IMR-90 (cell line): Measurements from ENCODE around the gene MICAL2. TPM values are rescaled to one million over a fixed set of nuclear protein-coding genes. Genes with fewer than 3 reads are reported as not detected.

Source experiments
- ATAC-seq: fragments of 200-7000 bp; cut with Tn5 transposase; 2 replicates; pipeline ENCODE4 v1.9.1; 2020; ENCODE audit warnings: low read depth, mild to moderate bottlenecking, moderate library complexity
- BruUV-seq: library from RNA; stranded (reverse); fragments of 400-500 nt; replicated peaks from 2 replicates; lab custom pipeline; 2021; lab: Mats Ljungman, UMichigan
- CTCF ChIA-PET: fragments of 300-600 bp; formaldehyde crosslinking; extraction: SDS; loops from one replicate; lab custom pipeline; 2021; ENCODE audit warnings: antibody characterized with exemption; lab: Yijun Ruan, JAX
- POLR2A ChIA-PET: fragments of 300-600 bp; sonication (Branson Sonifier 250); formaldehyde crosslinking; loops from one replicate; lab custom pipeline; 2022; ENCODE audit warnings: antibody characterized with exemption; ENCODE audit not compliant: unreplicated experiment; lab: Charles Lee
- DNase-seq: peaks from one replicate; pipeline ENCODE4 v3.0.0; 2013
- H2AFZ ChIP-seq: replicated peaks from 2 replicates; pipeline ENCODE3; 2013; ENCODE audit warnings: low read length, mild to moderate bottlenecking; ENCODE audit not compliant: poor library complexity
- H2AK5ac ChIP-seq: 2 replicates; pipeline ENCODE4 v1.6.1; 2013; ENCODE audit warnings: low read depth, low read length, inconsistent platforms
- H2AK9ac ChIP-seq: replicated peaks from 2 replicates; pipeline ENCODE3; 2013; ENCODE audit warnings: mild to moderate bottlenecking, low read depth, low read length, moderate library complexity; ENCODE audit not compliant: poor library complexity
- H2BK120ac ChIP-seq: 2 replicates; pipeline ENCODE4 v1.6.1; 2013; ENCODE audit warnings: low read depth, low read length, inconsistent platforms
- H2BK15ac ChIP-seq: 3 replicates; pipeline ENCODE4 v1.6.1; 2013; ENCODE audit warnings: low read depth, low read length, inconsistent platforms
- H2BK20ac ChIP-seq: 2 replicates; pipeline ENCODE4 v1.6.1; 2013; ENCODE audit warnings: low read depth, mild to moderate bottlenecking, inconsistent platforms, low read length, moderate library complexity
- H2BK5ac ChIP-seq: 2 replicates; pipeline ENCODE4 v1.6.1; 2013; ENCODE audit warnings: mild to moderate bottlenecking, low read depth, low read length, inconsistent platforms; ENCODE audit not compliant: poor library complexity, severe bottlenecking
- H3K14ac ChIP-seq: replicated peaks from 2 replicates; pipeline ENCODE4 v1.6.1; 2013; ENCODE audit warnings: low read depth, low read length, inconsistent platforms
- H3K18ac ChIP-seq: 2 replicates; pipeline ENCODE4 v1.6.1; 2013; ENCODE audit warnings: low read depth, low read length, control low read depth
- H3K23ac ChIP-seq: 2 replicates; pipeline ENCODE4 v1.6.1; 2013; ENCODE audit warnings: low read depth, low read length, inconsistent platforms
- H3K27ac ChIP-seq: 2 replicates; pipeline ENCODE4 v1.5.1; 2013; ENCODE audit warnings: mild to moderate bottlenecking, control low read depth, low read length; ENCODE audit not compliant: insufficient read depth
- H3K27me3 ChIP-seq: 2 replicates; pipeline ENCODE4 v1.6.1; 2013; ENCODE audit warnings: low read length; ENCODE audit not compliant: control insufficient read depth, insufficient read depth
- H3K36me3 ChIP-seq: 2 replicates; pipeline ENCODE4 v1.6.1; 2013; ENCODE audit warnings: low read length, mixed read lengths; ENCODE audit not compliant: control insufficient read depth, insufficient read depth
- H3K4ac ChIP-seq: 2 replicates; pipeline ENCODE4 v1.6.1; 2013; ENCODE audit warnings: low read depth, low read length, inconsistent platforms
- H3K4me1 ChIP-seq: 2 replicates; pipeline ENCODE4 v1.6.1; 2013; ENCODE audit warnings: low read length, mixed read lengths; ENCODE audit not compliant: control insufficient read depth, insufficient read depth
- H3K4me2 ChIP-seq: 2 replicates; pipeline ENCODE4 v1.6.1; 2013; ENCODE audit warnings: low read depth, mild to moderate bottlenecking, control low read depth, low read length, moderate library complexity
- H3K4me3 ChIP-seq: 2 replicates; pipeline ENCODE4 v1.5.1; 2013; ENCODE audit warnings: low read depth, mild to moderate bottlenecking, control low read depth, low read length, moderate library complexity; ENCODE audit not compliant: insufficient read depth
- H3K56ac ChIP-seq: 2 replicates; pipeline ENCODE4 v1.6.1; 2013; ENCODE audit warnings: low read length, inconsistent platforms; ENCODE audit not compliant: insufficient read depth; ENCODE audit errors: extremely low read depth
- H3K79me1 ChIP-seq, 2 experiments: 2 replicates each; pipeline ENCODE4 v1.6.1; 2013; ENCODE audit warnings: low read length in 2 of 2, inconsistent platforms in 1 of 2, low read depth in 1 of 2
- H3K9ac ChIP-seq: 2 replicates; pipeline ENCODE4 v1.6.1; 2013; ENCODE audit warnings: low read depth, low read length, control low read depth
- H3K9me1 ChIP-seq: 2 replicates; pipeline ENCODE4 v1.6.1; 2013; ENCODE audit warnings: low read length, inconsistent platforms; ENCODE audit not compliant: insufficient read depth
- H3K9me3 ChIP-seq: 2 replicates; pipeline ENCODE4 v1.6.1; 2013; ENCODE audit warnings: low read length; ENCODE audit not compliant: control insufficient read depth, insufficient read depth
- H4K20me1 ChIP-seq: 2 replicates; pipeline ENCODE4 v1.6.1; 2013; ENCODE audit warnings: low read length, inconsistent platforms; ENCODE audit not compliant: insufficient read depth
- H4K5ac ChIP-seq: 2 replicates; pipeline ENCODE4 v1.6.1; 2013; ENCODE audit warnings: mild to moderate bottlenecking, low read depth, low read length, control low read depth
- H4K8ac ChIP-seq, 2 experiments: 2 replicates each; pipeline ENCODE4 v1.6.1; 2013; ENCODE audit warnings: low read depth in 2 of 2, low read length in 2 of 2, control low read depth in 1 of 2, inconsistent platforms in 1 of 2
- H4K91ac ChIP-seq: 2 replicates; pipeline ENCODE4 v1.6.1; 2013; ENCODE audit warnings: low read depth, low read length, inconsistent platforms; ENCODE audit not compliant: insufficient read depth
- CEBPB ChIP-seq: IDR thresholded peaks from 2 replicates; pipeline ENCODE4 v1.6.1; 2012; ENCODE audit warnings: low read depth, low read length, improper control_type of control experiment
- FOS ChIP-seq: fragments of 150-350 bp; IDR thresholded peaks from 2 replicates; pipeline ENCODE4 v1.6.1; 2016; ENCODE audit warnings: low read depth, low read length
- NFE2L2 ChIP-seq: fragments of 150-350 bp; IDR thresholded peaks from 2 replicates; pipeline ENCODE4 v1.6.1; 2016; ENCODE audit warnings: low read depth, mild to moderate bottlenecking, low read length
- POLR2A ChIP-seq: IDR thresholded peaks from 2 replicates; pipeline ENCODE4 v1.6.1; 2012; ENCODE audit warnings: mild to moderate bottlenecking, low read depth, low read length
- RCOR1 ChIP-seq: IDR thresholded peaks from 2 replicates; pipeline ENCODE4 v1.6.1; 2012; ENCODE audit warnings: mild to moderate bottlenecking, low read length, improper control_type of control experiment; ENCODE audit not compliant: insufficient replicate concordance
- WGBS, 2 experiments: methylation state at CpG; one replicate each; pipeline versions ENCODE4 v1.1.5 to v1.1.7; 2013; ENCODE audit warnings: missing lambda C conversion rate in 2 of 2; ENCODE audit not compliant: insufficient read length in 1 of 2; ENCODE audit errors: extremely low coverage in 2 of 2; 5-methylcytosine and 5-hydroxymethylcytosine counted together
- dilution Hi-C: fragments of 300-500 bp; cut with HindIII; formaldehyde crosslinking; loops from one replicate; pipeline ENCODE4 v1.14.3; 2018; ENCODE audit warnings: low sequenced_read_pairs; ENCODE audit not compliant: unreplicated experiment
- in situ Hi-C: fragments of 300-500 bp; cut with MboI; formaldehyde crosslinking; loops from 3 replicates; pipeline ENCODE4 v1.14.3; 2019; ENCODE audit warnings: low sequenced_read_pairs, inconsistent platforms, mixed read lengths
- intact Hi-C: fragments of 100-400 bp; cut with micrococcal nuclease; formaldehyde crosslinking; loops from 2 replicates; pipeline ENCODE4 v1.10.0; 2022
- polyA plus RNA-seq, 3 experiments: library from polyadenylated mRNA; depleted of rRNA; stranded (reverse); fragments of >200 nt; gene quantifications; 2 replicates each; pipeline ENCODE4 v1.2.3, GENCODE V29; 2012; ENCODE audit warnings: low replicate concordance in 1 of 3
- total RNA-seq: library from RNA; depleted of rRNA; stranded (reverse); fragments of >200 nt; gene quantifications from 2 replicates; pipeline ENCODE4 v1.2.3, GENCODE V29; 2012

MICAL2 gene
- total and polyA plus RNA-seq, 2 of the 4 experiments (the other 2 are of a cell fraction), result 170 to 336 TPM

- Histone ChIP-seq H3K79me1 (peaks cover 26 to 74% of the 10 kb centered on the region in 2 experiments), H3K9me1 (peaks cover 14% of the 10 kb centered on the region), H2AK9ac (peak overlapping the region; percentile 39), H4K5ac (no peak overlapping the region), H3K4me1 (0 out of 2 replicates have a peak, but pooled peaks cover 2% of the 10 kb centered on the region), H2BK20ac (peak overlapping the region; percentile 3; the same call in 1 of the 2 replicates), H3K4ac (no peak overlapping the region), H2BK15ac (peak overlapping the region; percentile 62; the same call in 2 of the 3 replicates), H3K56ac (no peak overlapping the region), H3K36me3 (peaks cover 56% of the 10 kb centered on the region), H3K4me3 (no peak overlapping the region), H2BK5ac (peak overlapping the region; percentile 17), H3K23ac (no peak overlapping the region), H2BK120ac (no peak overlapping the region; the same call in 1 of the 2 replicates), H4K91ac (peak overlapping the region; percentile 38; the same call in 1 of the 2 replicates), H4K8ac (peak overlapping the region in 1 of 2 experiments; percentile 19; a peak in 1 of 4 replicates), H2AK5ac (peak overlapping the region; percentile 56; the same call in 1 of the 2 replicates), H3K27me3 (no peaks in the 10 kb centered on the region), H3K14ac (peak overlapping the region; percentile 6; the same call in 1 of the 2 replicates), H2AFZ (no peak overlapping the region), H4K20me1 (no peaks in the 10 kb centered on the region), H3K27ac (peak overlapping the region; percentile 10; the same call in 1 of the 2 replicates), H3K9me3 (no peaks in the 10 kb centered on the region), H3K4me2 (no peak overlapping the region), H3K9ac (no peak overlapping the region), H3K18ac (no peak overlapping the region; the same call in 1 of the 2 replicates)
- no TSS peak for BruUV-seq
- no peak for TF ChIP-seq RCOR1
- TF ChIP-seq NFE2L2, result no peak
- TF ChIP-seq POLR2A, result no peak
- no peak for TF ChIP-seq CEBPB
- no peak for TF ChIP-seq FOS
- ATAC-seq (no peak), DNase-seq (no peak)
- dilution Hi-C loops (no loop called here), in situ Hi-C loops (loop anchor here (10.0 kb wide), 1 partner anchor 115 kb away; the partner anchor contains the start of gene MICAL2), intact Hi-C loops (loop anchor here (10.0 kb wide), 1 partner anchor 145 kb away; no protein-coding TSS in a partner anchor)
- no CpG with 5 or more reads among the region's 7 CpGs for WGBS, 2 experiments
- ChIA-PET POLR2A (no interaction called here), CTCF (no interaction called here)
Measured at GRCh38 chr11:12229450-12230229, 119.2 kb downstream of the MICAL2 start.
